ENCODE measurements around the gene LILRB2.
"Not testable (repeated sequence)": the region's sequence is repeated elsewhere in the genome, so short reads cannot be mapped to it uniquely, and the experiment has no call there.

The LILRB2 gene

DNA sequence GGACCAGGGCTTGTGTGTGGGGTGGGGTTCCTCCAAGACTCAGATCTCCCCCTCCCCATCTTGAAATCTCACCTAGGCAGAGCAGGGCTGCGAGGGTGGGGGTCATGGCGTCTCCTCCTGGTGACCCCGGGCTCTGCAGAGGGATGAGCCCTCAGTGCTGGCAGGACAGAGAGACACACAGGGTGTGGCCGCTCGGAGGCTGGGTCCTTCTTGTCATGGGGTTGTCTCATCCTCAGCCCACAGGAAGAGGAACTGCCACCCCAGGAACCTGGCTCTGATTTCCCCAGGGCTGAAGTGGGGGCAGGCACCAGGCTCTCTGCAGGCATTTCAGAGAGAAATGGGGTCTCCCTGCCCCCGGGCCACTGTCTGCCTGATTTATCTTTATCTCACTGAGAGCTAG lies 38.3 kb downstream of the LILRB2 start, which contains the start of gene LILRA6:
LILRA6 (minus strand) TSS at position 145 of the 400 bp plus-strand sequence.
- not testable (repeated sequence) for H2BK15ac ChIP-seq (ENCODE audit: low read depth, poor library complexity, severe bottlenecking); H3K14ac ChIP-seq (ENCODE audit: low read length in 2 of 2); H3K4me2 ChIP-seq (ENCODE audit: low read length, poor library complexity, severe bottlenecking); DNase-seq; H3K79me1 ChIP-seq (replicated peaks; ENCODE audit: low read length, poor library complexity, severe bottlenecking); H3K9me3 ChIP-seq (ENCODE audit: control insufficient read depth, low read length); H3K4me1 ChIP-seq (ENCODE audit: control insufficient read depth, insufficient read depth, low read depth, low read length); H2AFZ ChIP-seq (ENCODE audit: low read depth, low read length); H3K36me3 ChIP-seq (ENCODE audit: control insufficient read depth in 1 of 2, insufficient read depth in 2 of 2, low read depth in 1 of 2, low read length in 2 of 2); H3K4me3 ChIP-seq (ENCODE audit: insufficient read depth in 1 of 2, low read depth in 1 of 2, low read length in 2 of 2); H2BK120ac ChIP-seq (ENCODE audit: low read depth, low read length); H4K8ac ChIP-seq (ENCODE audit: low read length); H3K4ac ChIP-seq (ENCODE audit: low read depth in 1 of 2, low read length in 2 of 2); H3K23ac ChIP-seq (ENCODE audit: low read length in 2 of 2); H4K91ac ChIP-seq (ENCODE audit: low read length); H2BK5ac ChIP-seq (ENCODE audit: low read depth, low read length, poor library complexity, severe bottlenecking); H3K18ac ChIP-seq (ENCODE audit: low read depth in 1 of 2, low read length in 2 of 2); H2BK12ac ChIP-seq (ENCODE audit: low read length in 2 of 2); H2AK5ac ChIP-seq (ENCODE audit: low read length, severe bottlenecking); H3K9ac ChIP-seq (ENCODE audit: low read length); H3K27ac ChIP-seq (ENCODE audit: low read length, poor library complexity, severe bottlenecking)
- H3K27me3 ChIP-seq (ENCODE audit: control insufficient read depth in 1 of 2, insufficient read depth in 1 of 2, low read length in 2 of 2): peaks cover 6 to 13% of the 10 kb centered on the region in 2 experiments
- WGBS: 95% methylated on average over 3 of the region's 6 CpGs

- DNase-seq; H3K4me2 ChIP-seq (ENCODE audit: low read length, poor library complexity, severe bottlenecking); H3K79me1 ChIP-seq (replicated peaks; ENCODE audit: low read length, poor library complexity, severe bottlenecking); H3K14ac ChIP-seq (ENCODE audit: low read length in 2 of 2); H3K9ac ChIP-seq (ENCODE audit: low read length); H3K4me3 ChIP-seq (ENCODE audit: insufficient read depth in 1 of 2, low read depth in 1 of 2, low read length in 2 of 2); H2AFZ ChIP-seq (ENCODE audit: low read depth, low read length); H3K4ac ChIP-seq (ENCODE audit: low read depth in 1 of 2, low read length in 2 of 2); H3K9me3 ChIP-seq (ENCODE audit: control insufficient read depth, low read length); H2BK15ac ChIP-seq (ENCODE audit: low read depth, poor library complexity, severe bottlenecking); H2BK120ac ChIP-seq (ENCODE audit: low read depth, low read length); H4K91ac ChIP-seq (ENCODE audit: low read length); H3K18ac ChIP-seq (ENCODE audit: low read depth in 1 of 2, low read length in 2 of 2); H2AK5ac ChIP-seq (ENCODE audit: low read length, severe bottlenecking); H3K27ac ChIP-seq (ENCODE audit: low read length, poor library complexity, severe bottlenecking); H2BK5ac ChIP-seq (ENCODE audit: low read depth, low read length, poor library complexity, severe bottlenecking); H4K8ac ChIP-seq (ENCODE audit: low read length); H3K36me3 ChIP-seq (ENCODE audit: control insufficient read depth in 1 of 2, insufficient read depth in 2 of 2, low read depth in 1 of 2, low read length in 2 of 2); H3K23ac ChIP-seq (ENCODE audit: low read length in 2 of 2); H3K4me1 ChIP-seq (ENCODE audit: control insufficient read depth, insufficient read depth, low read depth, low read length); H2BK12ac ChIP-seq (ENCODE audit: low read length in 2 of 2): not testable (repeated sequence)
- H3K27me3 ChIP-seq (ENCODE audit: control insufficient read depth in 1 of 2, insufficient read depth in 1 of 2, low read length in 2 of 2): peaks cover 6 to 16% of the 10 kb centered on the region in 2 experiments
- 100% methylated on average over 1 of the region's 4 CpGs for WGBS
Observed at GRCh38 chr19:54242234-54242633, 38.7 kb downstream of the LILRB2 start.

DNA sequence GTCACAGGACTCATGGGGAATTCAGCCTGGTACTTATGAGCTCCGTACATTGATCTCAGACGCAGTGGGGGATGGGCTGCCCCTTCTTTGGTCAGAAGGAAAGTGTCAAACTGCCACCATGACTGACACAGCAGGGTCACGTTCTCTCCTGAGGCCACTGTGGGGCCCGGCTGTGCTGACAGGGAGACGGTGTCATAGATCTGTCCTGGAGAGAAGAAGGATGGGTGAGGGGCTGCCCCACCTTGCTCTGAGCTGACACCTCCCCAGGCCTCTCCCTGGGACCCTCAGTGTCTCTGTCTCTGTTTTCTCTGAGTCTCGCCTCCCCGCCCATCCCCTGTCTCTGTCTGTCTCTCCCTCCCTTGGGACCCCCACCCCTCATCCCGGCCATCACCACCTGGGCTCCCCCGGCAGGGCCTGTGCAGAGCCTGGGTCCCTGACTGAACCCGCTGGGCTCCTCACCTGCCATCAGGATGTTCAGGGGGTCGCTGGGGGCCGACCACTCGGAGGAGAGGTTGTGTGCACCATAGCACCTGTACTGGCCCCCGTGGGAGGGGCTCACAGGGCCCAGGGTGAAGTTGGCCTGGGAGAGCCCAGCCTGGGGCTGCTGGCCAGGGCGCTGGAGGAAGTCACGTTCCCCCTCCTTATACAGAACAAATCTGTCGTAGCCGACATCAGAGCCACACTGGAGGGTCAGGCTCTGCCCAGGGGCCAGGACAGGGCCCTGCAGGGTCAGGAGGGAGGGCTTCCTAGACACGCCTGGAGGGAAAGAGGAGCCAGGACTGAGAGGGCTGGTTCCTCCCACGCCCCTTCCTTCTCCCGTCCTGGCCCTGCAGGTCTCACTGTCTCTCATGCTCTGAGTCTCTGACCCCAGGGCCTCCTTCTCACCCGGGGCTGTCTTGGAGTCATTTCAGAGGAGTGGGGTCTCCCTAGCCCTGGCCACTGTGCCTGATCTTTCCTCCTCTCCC lies 40.3 kb downstream of the LILRB2 start:
- not testable (repeated sequence) for H2BK15ac ChIP-seq (ENCODE audit: low read depth, poor library complexity, severe bottlenecking); H3K23ac ChIP-seq (ENCODE audit: low read length in 2 of 2); H3K36me3 ChIP-seq (ENCODE audit: control insufficient read depth in 1 of 2, insufficient read depth in 2 of 2, low read depth in 1 of 2, low read length in 2 of 2); H2BK12ac ChIP-seq (ENCODE audit: low read length in 2 of 2); H3K4me3 ChIP-seq (ENCODE audit: insufficient read depth in 1 of 2, low read depth in 1 of 2, low read length in 2 of 2); H2BK5ac ChIP-seq (ENCODE audit: low read depth, low read length, poor library complexity, severe bottlenecking); H2BK120ac ChIP-seq (ENCODE audit: low read depth, low read length); H3K4me2 ChIP-seq (ENCODE audit: low read length, poor library complexity, severe bottlenecking); H3K27ac ChIP-seq (ENCODE audit: low read length, poor library complexity, severe bottlenecking); H2AFZ ChIP-seq (ENCODE audit: low read depth, low read length); H3K4me1 ChIP-seq (ENCODE audit: control insufficient read depth, insufficient read depth, low read depth, low read length); H2AK5ac ChIP-seq (ENCODE audit: low read length, severe bottlenecking); DNase-seq; H3K14ac ChIP-seq (ENCODE audit: low read length in 2 of 2); H3K9ac ChIP-seq (ENCODE audit: low read length); H4K91ac ChIP-seq (ENCODE audit: low read length); H3K79me1 ChIP-seq (replicated peaks; ENCODE audit: low read length, poor library complexity, severe bottlenecking); H3K18ac ChIP-seq (ENCODE audit: low read depth in 1 of 2, low read length in 2 of 2); H3K4ac ChIP-seq (ENCODE audit: low read depth in 1 of 2, low read length in 2 of 2); H3K9me3 ChIP-seq (ENCODE audit: control insufficient read depth, low read length); H4K8ac ChIP-seq (ENCODE audit: low read length)
- WGBS: 82% methylated on average over 8 of the region's 22 CpGs
- peaks cover 6 to 28% of the 10 kb centered on the region in 2 experiments for H3K27me3 ChIP-seq (ENCODE audit: control insufficient read depth in 1 of 2, insufficient read depth in 1 of 2, low read length in 2 of 2)

- not testable (repeated sequence) for H4K8ac ChIP-seq (ENCODE audit: low read length); H3K4ac ChIP-seq (ENCODE audit: low read depth in 1 of 2, low read length in 2 of 2); DNase-seq; H3K4me1 ChIP-seq (ENCODE audit: control insufficient read depth, insufficient read depth, low read depth, low read length); H3K14ac ChIP-seq (ENCODE audit: low read length in 2 of 2); H3K4me3 ChIP-seq (ENCODE audit: insufficient read depth in 1 of 2, low read depth in 1 of 2, low read length in 2 of 2); H2AFZ ChIP-seq (ENCODE audit: low read depth, low read length); H4K91ac ChIP-seq (ENCODE audit: low read length); H3K4me2 ChIP-seq (ENCODE audit: low read length, poor library complexity, severe bottlenecking); H3K9ac ChIP-seq (ENCODE audit: low read length); H3K27ac ChIP-seq (ENCODE audit: low read length, poor library complexity, severe bottlenecking); H2AK5ac ChIP-seq (ENCODE audit: low read length, severe bottlenecking); H2BK12ac ChIP-seq (ENCODE audit: low read length in 2 of 2); H3K23ac ChIP-seq (ENCODE audit: low read length in 2 of 2); H2BK15ac ChIP-seq (ENCODE audit: low read depth, poor library complexity, severe bottlenecking); H3K36me3 ChIP-seq (ENCODE audit: control insufficient read depth in 1 of 2, insufficient read depth in 2 of 2, low read depth in 1 of 2, low read length in 2 of 2); H3K9me3 ChIP-seq (ENCODE audit: control insufficient read depth, low read length); H2BK120ac ChIP-seq (ENCODE audit: low read depth, low read length); H3K79me1 ChIP-seq (replicated peaks; ENCODE audit: low read length, poor library complexity, severe bottlenecking)
- Histone ChIP-seq H3K27me3 (ENCODE audit: control insufficient read depth in 1 of 2, insufficient read depth in 1 of 2, low read length in 2 of 2) (peaks cover 6 to 29% of the 10 kb centered on the region in 2 experiments), H3K18ac (ENCODE audit: low read depth in 1 of 2, low read length in 2 of 2) (peak overlapping the region in 1 of 2 experiments; percentile 2), H2BK5ac (ENCODE audit: low read depth, low read length, poor library complexity, severe bottlenecking) (peak overlapping the region; percentile 19)
- 73% methylated on average over 6 of the region's 21 CpGs for WGBS
Observed at GRCh38 chr19:54239491-54240371, 41.2 kb downstream of the LILRB2 start.

Data from mesenchymal stem cell (in vitro differentiated cells and primary cell).